OCI-LY3 (cell line): ENCODE data around the gene SRPK1.

Experiments used
- CTCF ChIP-seq: fragments of 200-600, 300-600 bp; sonication (generic); IDR thresholded peaks from 2 replicates; pipeline ENCODE4 v1.5.1; 2014; ENCODE audit warnings: antibody characterized with exemption, low read length, low read depth
- EZH2phosphoT487 ChIP-seq: fragments of 200-600 bp; shearing (Covaris generic); IDR thresholded peaks from 2 replicates; pipeline ENCODE4 v1.6.1; 2018; ENCODE audit warnings: antibody characterized with exemption, mixed run types, low read depth

GRCh38 chr6:35796236-35796635 lies 124.7 kb downstream of the SRPK1 start:
- TF ChIP-seq CTCF (no peak), EZH2phosphoT487 (no peak)
